Omental fat pad (tissue), 4 donors: ENCODE measurements around the gene ANKIB1. TPM values are rescaled to one million over a fixed set of nuclear protein-coding genes. Genes with fewer than 3 reads are reported as not detected.

ENCODE experiments used
- ATAC-seq: fragments of 150-250 bp; one replicate; pipeline ENCODE4 v1.9.1; 2016; ENCODE audit warnings: mild to moderate bottlenecking, moderate library complexity; ENCODE audit not compliant: low FRiP score
- DNase-seq: peaks from one replicate; pipeline ENCODE4 v3.0.0-alpha.2; 2019; ENCODE audit warnings: low spot score
- small RNA-seq: library from RNA; depleted of rRNA; stranded (forward); fragments of <200 nt; gene quantifications from one replicate; pipeline ENCODE3, GENCODE V24; 2016
- total RNA-seq, 4 donors: library from RNA; depleted of rRNA; stranded (reverse); fragments of >200 nt; gene quantifications; one replicate each; pipeline ENCODE4 v1.1.0, GENCODE V29; 2016
- TF ChIP-seq, protein P1 (sequence below), 3 donors: fragments of 450-650 bp; IDR thresholded peaks; one replicate each; pipeline ENCODE4 v1.5.1; 2016 to 2017; ENCODE audit warnings: antibody characterized with exemption in 3 of 3, mild to moderate bottlenecking in 3 of 3, moderate library complexity in 2 of 3

ANKIB1 gene
- total RNA-seq, 4 donors from 2014 or later, result 30.6 to 55.2 (median 36.3) TPM

DNA sequence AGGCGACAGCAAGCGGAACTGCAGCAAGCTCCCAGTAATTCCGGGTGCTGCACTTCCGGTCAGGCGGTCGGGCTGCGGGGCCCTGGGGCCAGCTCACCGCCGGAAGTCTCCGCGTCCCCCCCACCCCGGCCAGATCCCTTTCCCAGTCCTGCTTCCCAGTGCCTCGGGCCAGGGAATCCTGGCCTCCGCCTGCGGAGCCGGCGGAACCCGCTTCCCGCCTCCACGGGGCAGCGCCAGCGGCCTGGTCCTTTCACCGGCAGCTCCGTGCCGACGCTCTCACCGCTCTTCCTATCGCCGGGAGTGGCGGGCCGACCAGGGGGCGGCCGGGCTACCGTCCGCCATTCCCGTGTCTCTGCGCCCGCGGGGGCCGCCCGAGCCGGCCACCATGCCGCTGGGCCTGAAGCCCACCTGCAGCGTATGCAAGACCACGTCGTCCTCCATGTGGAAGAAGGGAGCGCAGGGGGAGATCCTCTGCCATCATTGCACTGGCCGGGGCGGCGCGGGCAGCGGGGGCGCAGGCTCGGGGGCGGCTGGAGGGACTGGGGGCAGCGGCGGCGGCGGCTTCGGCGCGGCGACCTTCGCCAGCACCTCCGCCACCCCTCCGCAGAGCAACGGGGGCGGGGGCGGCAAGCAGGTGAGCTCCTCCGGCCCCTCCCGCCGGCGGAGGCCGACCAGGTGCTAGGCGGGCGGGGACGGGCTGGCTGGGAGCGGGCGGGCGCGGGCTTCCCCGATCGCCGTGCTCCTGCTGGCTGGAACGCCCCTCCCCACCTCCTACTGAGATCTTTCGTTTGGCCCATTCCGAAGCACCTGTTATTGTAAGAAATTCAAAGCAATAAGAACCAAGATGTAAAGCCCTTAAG is 201.8 kb downstream of the ANKIB1 start, which contains the start of gene GATAD1:
TSS of gene GATAD1 (plus strand) at position 138 of the 860 bp plus-strand sequence. CDS start at position 386, 248 bp downstream.
- DNase-seq (peak; percentile 55), ATAC-seq (peak; percentile 99)
- TF ChIP-seq, protein P1, sequence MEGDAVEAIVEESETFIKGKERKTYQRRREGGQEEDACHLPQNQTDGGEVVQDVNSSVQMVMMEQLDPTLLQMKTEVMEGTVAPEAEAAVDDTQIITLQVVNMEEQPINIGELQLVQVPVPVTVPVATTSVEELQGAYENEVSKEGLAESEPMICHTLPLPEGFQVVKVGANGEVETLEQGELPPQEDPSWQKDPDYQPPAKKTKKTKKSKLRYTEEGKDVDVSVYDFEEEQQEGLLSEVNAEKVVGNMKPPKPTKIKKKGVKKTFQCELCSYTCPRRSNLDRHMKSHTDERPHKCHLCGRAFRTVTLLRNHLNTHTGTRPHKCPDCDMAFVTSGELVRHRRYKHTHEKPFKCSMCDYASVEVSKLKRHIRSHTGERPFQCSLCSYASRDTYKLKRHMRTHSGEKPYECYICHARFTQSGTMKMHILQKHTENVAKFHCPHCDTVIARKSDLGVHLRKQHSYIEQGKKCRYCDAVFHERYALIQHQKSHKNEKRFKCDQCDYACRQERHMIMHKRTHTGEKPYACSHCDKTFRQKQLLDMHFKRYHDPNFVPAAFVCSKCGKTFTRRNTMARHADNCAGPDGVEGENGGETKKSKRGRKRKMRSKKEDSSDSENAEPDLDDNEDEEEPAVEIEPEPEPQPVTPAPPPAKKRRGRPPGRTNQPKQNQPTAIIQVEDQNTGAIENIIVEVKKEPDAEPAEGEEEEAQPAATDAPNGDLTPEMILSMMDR (IDR thresholded peaks at IDR 0.05), result peak in 2 of 3 donors; percentile 70 to 72

DNA sequence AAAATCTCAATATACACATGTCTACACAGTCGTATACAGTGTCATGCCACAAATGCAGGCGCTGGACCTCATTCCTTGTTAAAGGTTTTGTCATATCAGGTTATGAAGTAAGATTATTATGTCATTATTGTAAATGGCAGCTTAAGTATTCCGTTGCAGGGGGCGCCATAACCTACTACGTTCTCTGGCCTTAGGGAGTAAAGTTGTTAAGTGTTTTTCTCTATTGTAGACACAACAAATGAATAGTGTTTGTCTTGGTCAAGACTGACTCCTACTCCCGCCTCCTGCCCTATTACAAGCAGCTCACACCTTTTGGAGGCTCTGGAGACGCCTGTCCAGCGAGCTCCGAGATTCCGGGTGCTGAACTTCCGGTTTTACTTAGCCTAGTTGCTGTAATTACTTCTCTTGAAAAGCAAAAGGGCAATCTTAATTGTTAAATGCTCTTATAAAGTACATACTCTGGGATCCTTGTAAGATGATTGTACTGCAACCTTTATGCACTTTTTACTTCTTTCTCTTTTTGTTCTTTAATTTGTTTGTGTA is 202.5 kb downstream of the ANKIB1 start:
- DNase-seq (peak; percentile 39), ATAC-seq (peak; percentile 47)
- TF ChIP-seq, protein P1 (IDR thresholded peaks at IDR 0.05), result no peak

Small RNA genes lying within 50 kb of the gene (small RNA-seq; reads per million reads assigned to genes)
- gene MIR1285-1, result not detected
- not detected for gene RF00019

Other genes starting within 250 kb of the ANKIB1 start
- 10 to 100 TPM; 22.2 to 79.6 (median 32.1) TPM for gene CYP51A1, start 111.5 kb upstream of the ANKIB1 start, total RNA-seq
- under 1 TPM in 2 of 4 donors, not detected in 2; 0.12 to 0.28 TPM for gene LRRD1, start 66.8 kb upstream of the ANKIB1 start, total RNA-seq
- 10 to 100 TPM; 57.9 to 80.5 (median 62.0) TPM for gene KRIT1, start 60 bp upstream of the ANKIB1 start, total RNA-seq
- gene GATAD1, start 201.5 kb downstream of the ANKIB1 start, total RNA-seq, result 10 to 100 TPM; 18.1 to 55.5 (median 28.4) TPM
- gene ERVW-1, start 232.0 kb downstream of the ANKIB1 start, total RNA-seq, result not detected